Ramos (cell line): ENCODE measurements around the gene NAIF1.

ENCODE experiments used
- in situ Hi-C: fragments of 300-500 bp; cut with MboI; formaldehyde crosslinking; loops from one replicate; pipeline ENCODE4 v1.14.3; 2022; ENCODE audit warnings: low sequenced_read_pairs; ENCODE audit not compliant: unreplicated experiment

The NAIF1 gene

DNA sequence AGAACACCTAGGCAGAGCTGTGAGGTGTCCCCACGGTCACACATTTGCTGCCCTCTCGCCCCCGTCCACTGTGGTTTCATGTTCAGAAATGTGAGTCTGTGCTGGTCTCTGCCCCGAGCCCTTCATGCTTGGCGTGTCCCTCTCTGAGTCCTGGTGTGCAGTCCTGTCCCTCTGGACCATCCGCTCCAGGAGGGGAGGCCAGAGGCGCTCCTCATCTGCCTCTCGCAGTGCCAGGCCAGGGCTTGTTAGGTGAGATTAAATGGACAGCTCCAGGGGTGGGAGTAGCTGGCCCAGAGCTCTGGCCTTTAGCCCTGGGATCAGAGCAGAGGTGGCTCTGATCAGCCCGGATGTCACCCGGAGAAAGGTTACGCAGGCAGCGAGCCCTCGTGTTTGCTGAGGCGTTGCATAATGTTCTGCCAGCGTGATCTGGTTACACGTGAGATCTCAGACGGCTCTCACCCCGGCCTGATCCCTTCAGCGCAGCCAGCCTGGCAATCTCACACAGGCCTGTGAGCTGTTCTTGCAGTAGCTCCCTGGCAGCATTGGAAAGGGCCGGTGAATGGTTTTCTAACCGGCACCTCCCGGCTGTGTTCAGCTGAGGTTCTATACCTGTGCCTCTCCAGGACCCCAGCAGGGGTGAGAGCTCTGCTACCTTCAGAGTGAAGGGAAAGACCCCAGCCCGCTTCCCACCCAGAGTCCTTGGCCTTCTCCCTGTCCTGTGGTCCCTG lies 35.9 kb upstream of the NAIF1 start:
- in situ Hi-C loops, result no loop called here

GRCh38 chr9:128102196-128102595 lies 35.1 kb upstream of the NAIF1 start:
- in situ Hi-C loops, result no loop called here

DNA sequence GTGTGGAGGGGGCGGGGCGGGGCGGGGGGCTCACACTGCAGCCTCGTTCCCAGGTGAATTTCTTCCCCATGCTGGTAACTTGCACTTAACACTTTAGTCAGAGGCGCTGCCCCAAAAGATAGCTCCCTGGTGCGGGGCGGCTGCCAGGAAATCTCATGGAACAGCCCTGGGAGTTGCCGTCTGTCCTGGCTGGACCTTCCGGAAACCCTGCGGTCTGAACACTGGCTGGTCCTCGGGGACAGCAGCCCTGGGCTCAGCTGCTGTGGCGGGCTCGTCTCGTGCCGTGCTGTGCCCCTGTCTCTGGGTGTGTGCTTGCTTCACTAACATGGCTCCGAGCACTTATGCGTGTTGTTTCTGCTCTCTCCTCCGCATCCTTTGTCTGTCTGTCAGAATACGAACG lies 34.6 kb upstream of the NAIF1 start:
- in situ Hi-C loops, result no loop called here

GRCh38 chr9:128101231-128101661 lies 34.1 kb upstream of the NAIF1 start:
- in situ Hi-C loops, result no loop called here

DNA sequence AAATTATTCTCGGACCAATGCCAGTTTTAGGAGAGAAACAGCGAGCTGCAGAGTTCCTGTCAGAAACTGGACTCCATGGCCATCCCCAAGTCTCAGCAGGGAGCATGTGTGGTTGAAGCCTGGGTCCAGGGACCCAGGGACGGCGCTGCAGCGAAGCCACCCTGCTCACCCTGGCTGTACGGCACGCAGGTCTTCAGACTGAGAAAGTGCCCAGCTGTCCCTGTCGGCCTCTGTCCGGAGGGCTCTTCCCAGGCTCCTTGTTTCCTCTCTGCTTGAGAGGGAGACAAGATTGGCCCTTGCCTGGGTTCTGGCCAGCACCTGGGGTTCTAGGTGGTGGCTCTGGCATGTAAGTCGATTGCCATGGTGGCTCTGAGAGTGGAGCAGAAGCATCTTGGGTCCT lies 33.5 kb upstream of the NAIF1 start:
- in situ Hi-C loops, result no loop called here

DNA sequence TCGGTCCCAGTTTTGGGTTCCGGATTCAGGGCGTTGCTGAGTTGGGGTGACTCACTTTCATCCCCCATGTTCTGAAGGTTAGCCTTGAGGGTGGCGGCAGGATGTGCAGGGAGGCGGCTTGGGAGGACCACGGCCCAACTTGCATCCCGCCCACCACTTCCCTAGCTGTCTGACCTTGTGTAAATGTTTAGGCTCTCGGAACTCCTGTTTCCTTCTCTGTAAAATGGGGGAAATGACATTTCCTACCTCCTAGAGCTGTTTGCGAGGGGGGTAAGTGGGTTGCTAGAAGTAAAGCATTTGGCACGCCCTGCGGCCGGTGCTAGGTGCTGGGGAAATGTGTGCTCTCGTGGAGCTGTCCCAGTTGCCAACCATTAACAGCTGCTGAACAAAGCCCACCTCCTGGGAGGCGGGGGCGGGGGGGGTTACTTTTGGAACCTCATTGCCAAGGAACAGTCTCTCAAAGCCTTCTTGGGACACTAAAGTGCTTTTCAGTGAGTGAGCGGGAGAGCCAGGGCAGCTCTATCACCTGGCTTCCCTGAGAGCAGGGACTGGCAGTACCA lies 32.9 kb upstream of the NAIF1 start:
- in situ Hi-C loops, result no loop called here

DNA sequence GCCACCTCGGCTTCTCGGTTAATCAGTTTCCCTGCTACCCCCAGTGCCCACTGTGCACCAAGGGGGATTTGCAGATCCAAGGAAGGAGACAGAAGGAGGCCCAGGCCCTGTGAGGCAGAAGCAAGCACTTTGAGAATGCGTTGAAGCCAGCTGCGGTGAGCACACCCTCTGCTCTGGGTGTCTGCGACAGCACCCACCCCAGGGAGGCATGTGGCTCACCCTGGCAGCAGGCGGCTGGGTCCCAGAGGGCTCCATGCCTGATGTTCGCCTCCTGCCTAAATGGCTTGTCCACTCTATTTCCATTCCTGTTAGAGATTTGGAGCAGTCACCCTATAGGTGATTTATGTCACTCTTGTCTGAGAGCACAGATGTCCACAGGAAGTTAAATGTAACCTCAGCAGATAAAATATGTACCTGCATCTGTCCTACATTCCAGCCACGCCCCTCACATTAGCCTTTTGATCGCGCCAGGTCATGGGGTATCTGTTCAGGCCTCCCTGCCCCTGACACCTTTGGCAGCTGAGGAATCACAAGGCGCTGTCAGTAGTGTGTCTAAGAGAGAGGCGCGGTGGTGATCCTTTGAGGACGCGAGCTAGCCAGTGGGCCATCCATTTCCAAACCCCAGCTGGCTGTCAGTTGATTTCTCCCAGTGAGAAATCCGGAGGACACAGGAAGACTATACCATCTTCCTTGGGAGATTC lies 32.3 kb upstream of the NAIF1 start:
- in situ Hi-C loops, result no loop called here

GRCh38 chr9:128098297-128099230 lies 31.4 kb upstream of the NAIF1 start:
- in situ Hi-C loops, result no loop called here

DNA sequence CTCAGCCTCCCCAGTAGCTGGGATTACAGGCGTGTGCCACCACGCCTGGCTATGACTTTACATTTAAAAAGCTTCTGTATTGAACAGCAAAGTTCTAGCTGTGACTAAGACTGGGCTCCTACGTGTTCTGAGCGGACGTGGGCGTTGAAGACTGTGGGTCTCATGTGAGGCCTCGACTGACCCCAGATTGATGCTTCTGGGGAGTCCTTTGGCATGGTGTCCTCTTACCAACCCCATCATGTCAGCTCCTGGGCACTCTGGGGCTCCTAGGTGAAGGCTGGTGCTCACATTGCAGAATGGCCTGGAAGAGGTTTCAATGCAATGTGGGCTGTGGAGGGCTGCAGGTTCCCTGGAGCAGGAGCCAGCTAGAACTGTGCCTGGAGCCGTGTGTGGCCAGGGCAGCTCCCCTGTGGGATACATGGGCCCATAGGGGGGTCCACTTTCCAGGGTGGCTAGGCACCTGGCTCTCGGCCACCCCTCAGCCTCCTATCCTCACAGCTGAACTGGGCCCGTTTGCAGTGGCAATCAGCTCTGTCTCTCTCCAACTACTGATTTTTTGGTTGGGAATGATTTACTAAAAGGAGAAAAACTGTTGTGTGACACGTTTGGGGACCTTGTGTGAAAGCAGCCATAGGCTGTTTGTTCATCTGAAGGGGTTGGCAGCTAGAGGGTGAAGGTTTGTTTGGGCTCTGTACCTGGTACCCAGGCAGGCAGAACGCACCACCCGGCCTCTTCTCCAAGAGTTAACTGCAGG lies 30.6 kb upstream of the NAIF1 start:
- in situ Hi-C loops, result no loop called here

DNA sequence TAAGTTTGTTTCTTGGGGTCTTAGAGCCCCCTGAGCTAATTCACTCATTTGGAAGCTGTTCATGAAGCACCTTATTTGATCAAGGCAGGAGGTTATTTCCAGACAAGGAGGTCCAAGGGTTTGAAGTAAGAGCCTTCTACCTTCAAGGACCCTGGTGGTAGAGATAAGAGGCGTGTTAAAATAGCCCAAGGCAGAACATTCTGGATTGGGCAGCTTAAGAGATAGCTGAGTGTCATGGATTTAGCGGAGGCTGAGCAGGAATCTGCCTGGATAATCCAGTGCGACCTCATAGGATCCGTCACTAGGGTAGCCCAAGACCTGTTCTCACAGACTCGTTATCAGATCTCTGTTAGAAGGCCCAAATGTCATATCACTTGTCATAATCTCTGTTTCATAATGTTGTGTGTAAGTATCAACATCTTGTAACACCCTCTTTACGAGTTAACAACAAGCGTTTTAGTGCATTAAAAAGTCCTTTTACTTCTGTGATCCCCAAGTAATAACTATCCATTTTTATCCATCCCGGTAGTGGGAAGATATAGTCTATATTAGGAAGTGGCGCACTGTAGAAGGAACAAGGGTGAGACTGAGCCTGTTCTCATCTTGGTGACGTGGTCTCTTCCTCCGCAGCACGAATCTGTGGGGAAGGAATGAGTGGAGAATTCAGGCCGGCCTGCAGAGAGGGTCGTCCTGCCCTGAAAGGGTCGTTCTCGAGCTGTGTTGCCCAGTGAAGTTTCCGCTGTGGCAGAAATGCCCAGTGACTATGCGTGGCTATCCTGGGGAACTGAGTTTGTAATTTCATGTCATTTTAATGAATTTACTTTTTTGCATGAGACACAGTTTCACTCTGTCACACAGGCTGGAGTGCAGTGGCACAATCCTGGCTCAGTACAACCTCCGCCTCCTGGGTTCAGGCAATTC lies 29.8 kb upstream of the NAIF1 start:
- in situ Hi-C loops, result no loop called here

DNA sequence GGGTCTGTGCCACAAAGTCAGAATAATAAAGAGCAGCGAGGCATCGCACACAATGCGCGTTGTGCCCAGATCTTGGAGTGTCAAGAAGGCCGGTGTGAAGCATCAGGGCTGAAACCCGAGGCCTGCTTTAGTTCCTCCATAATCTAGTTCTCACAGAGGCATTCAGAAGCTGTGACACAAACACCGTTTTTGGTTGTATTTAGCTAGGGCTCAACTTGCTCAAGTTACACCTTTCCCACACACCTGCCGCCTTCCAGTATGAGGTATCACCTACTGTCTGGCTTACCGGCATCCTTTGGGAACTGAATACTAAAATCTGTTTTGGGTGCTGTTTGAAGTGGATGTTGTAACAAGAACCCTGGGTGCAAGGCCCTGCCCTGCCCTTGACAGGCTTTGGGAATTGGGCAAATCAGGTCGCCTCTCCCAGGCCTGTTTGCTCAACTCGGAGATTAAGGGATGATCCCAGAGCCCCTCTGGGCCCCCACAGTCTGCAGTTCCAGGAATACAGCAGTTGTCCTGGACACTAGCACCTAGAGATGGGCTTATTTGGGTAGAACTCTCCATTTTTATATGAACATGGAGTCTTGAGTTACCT lies 27.9 kb upstream of the NAIF1 start:
- in situ Hi-C loops, result no loop called here

GRCh38 chr9:128094166-128094949 lies 27.2 kb upstream of the NAIF1 start:
- in situ Hi-C loops, result no loop called here

GRCh38 chr9:128093011-128093410 lies 25.9 kb upstream of the NAIF1 start:
- in situ Hi-C loops, result no loop called here

DNA sequence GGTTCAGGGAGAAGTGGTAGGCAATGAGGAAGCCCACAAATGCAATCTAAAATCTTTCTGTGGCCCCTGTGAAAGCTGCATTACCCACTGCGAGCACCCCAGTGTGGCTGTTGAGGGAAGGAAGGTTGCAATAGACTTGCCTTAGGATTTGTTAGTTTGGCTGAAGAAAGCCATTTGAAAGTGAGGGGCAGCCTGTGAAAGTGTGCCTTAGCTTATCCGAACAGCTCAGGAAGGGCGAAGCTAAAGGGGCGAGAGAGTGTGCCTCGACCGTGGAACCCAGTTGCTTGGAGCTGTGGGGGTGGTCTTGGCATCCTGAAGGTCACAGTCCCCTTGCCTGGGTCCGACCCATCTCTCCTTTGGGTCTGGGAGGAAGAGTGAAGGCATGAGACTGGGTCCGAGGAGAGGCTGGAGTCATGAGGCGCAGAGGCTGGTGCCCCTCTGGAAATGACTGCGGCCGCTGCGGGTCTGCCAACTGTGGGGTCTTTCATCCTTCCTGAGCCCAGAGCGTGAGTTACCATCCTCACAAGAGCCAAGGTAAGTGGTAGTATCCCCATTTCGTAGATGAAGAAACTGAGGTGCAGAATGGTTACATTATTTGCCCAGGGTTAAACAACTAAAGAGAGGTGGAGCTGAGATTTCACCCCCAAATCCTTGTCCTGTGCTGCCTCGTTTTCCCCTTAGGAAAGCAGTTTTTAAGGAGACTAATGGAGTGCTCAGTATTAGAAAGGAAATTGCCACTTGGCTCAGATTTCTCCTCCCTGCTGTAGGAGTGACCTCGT lies 25.3 kb upstream of the NAIF1 start:
- in situ Hi-C loops, result no loop called here

- in situ Hi-C loops, result no loop called here
These were observed 24.5 kb upstream of the NAIF1 start for GRCh38 chr9:128091571-128091970.

- in situ Hi-C loops, result no loop called here
These were observed 24.0 kb upstream of the NAIF1 start for GRCh38 chr9:128091144-128091543.

- in situ Hi-C loops, result no loop called here
These were observed 22.2 kb upstream of the NAIF1 start for GRCh38 chr9:128089299-128089698.
